ENCODE results near the gene AGBL4.
"Not testable (repeated sequence)": the region's sequence is repeated elsewhere in the genome, so short reads cannot be mapped to it uniquely, and the experiment has no call there.

The AGBL4 gene

DNA sequence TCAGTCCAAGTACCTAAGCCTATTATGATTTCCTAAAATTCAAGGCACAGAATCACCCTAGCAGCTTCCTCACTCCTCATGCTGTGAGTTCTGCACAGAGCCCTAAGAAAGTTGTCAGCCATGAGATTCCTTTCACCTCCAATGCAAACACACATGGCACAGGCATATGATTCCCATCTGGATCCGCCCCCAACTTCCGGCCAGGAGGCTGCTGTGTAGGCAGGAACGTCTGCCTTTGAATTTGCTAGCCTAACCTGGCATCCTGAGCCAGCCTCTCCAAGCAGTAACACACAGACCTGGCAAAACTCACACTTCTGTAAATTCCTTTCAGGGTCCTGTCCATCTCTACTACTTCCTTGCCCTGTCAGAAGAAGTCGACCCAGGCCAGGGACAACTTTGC, 726.0 kb downstream of the AGBL4 start:
- no peak for DNase-seq

DNA sequence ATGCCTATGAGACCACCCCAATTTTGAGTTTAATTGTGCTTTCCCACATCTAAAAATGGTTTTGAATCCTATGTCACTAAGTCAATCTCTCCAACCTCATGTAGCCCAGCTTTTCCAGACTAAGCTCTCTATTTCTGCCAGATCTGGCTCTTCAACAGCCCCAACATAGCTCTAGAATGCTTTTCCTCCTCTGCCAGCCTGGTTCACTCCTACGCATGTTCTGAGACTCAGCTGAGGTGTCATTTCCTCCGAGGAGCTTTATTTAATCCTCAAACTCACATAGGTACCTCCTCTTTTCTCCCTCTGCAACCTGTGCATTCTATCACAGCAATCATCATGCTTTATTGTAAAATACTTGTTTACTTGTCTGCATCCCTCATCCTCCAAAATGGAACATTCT, 729.2 kb downstream of the AGBL4 start:
- DNase-seq, result no peak

DNA sequence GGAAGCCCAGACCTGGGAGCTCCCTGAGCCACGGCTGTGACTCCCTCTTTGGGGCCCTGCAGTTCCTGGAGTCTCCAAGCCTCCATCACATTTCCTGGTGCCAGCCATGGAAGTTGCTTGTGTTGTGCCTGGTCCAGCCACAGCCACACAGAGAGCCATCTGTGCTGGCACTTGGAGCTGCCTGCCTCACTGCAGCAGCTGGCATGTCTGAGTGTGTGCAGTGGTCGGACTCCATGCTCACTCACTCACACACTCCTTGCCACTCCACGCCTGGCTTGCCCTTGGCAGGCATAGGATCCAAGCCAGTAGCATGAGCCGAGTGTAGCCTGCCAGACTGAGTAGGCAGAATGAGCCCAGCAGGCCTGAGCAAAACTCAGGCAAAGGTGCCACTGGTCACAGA, 730.7 kb downstream of the AGBL4 start:
- no peak for DNase-seq

DNA sequence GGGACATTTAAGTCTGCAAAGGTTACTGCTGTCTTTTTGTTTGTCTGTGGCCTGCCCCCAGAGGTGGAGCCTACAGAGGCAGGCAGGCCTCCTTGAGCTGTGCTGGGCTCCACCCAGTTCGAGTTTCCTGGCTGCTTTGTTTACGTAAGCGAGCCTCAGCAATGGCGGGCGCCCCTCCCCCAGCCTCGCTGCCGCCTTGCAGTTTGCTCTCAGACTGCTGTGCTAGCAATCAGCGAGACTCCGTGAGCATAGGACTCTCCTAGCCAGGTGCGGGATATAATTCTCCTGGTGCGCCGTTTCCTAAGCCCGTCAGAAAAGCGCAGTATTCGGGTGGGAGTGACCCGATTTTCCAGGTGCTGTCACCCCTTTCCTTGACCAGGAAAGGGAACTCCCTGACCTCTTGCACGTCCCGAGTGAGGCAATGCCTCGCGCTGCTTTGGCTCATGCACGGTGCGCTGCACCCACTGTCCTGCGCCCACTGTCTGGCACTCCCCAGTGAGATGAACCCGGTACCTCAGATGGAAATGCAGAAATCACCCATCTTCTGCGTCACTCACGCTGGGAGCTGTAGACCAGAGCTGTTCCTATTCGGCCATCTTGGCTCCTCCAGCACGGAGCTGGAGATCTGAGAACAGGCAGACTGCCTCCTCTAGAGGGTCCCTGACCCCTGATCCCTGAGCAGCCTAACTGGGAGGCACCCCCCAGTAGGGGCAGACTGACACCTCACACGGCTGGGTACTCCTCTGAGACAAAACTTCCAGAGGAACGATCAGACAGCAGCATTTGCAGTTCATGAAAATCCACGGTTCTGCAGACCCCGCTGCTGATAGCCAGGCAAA, 766.3 kb downstream of the AGBL4 start:
- DNase-seq, result not testable (repeated sequence)

DNA sequence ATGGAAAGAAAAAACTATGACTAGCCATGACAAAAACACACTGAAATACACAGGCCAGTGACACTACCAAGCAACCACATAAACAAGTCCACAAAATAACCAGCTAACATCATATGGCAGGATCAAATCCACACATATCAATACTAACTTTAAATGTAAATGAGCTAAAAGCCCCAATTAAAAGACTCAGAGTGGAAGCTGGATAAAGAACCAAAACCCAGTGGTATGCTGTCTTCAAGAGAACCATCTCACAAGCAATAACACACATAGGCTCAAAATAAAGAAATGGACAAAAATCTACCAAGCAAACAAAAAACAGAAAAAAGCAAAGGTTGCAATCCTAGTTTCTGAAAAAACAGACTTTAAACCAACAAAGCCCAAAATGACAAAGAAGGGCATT, 770.8 kb downstream of the AGBL4 start:
- no peak for DNase-seq

DNA sequence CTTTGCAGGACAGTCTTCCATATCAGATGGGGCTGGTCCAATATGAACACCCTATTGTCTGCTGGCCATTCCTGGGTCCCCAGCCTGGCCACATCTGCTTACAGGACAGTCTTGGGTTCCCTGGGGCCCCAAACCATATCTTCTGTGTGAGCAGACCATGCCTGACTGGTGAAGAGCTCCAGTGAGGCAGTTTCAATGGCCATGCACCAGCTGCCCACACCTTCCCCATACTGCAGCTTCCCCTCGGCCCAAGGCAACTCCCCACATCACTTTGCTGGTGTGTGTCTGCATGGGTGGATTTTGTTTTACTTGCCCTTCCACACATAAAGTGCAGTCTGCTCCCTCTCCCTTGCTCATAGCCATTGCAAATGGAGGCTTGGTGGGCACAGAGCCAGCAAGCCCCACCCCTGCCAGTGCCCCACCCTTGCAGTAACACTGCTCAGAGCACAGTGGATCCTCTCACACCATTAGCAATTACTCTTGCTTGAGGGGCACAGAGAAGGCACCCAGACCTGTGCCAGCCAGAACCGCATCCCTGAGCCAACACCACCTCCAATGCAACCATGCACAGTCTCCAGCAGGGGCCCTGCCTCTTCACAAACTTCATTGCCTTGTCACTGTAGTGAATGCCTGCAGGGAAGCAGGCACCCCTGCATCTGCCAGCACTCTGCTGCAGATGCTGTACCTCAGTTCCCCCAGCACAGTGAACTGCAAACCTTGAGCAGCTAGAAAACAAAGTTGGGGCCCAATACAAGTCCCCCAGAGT, 772.6 kb downstream of the AGBL4 start:
- no peak for DNase-seq

DNA sequence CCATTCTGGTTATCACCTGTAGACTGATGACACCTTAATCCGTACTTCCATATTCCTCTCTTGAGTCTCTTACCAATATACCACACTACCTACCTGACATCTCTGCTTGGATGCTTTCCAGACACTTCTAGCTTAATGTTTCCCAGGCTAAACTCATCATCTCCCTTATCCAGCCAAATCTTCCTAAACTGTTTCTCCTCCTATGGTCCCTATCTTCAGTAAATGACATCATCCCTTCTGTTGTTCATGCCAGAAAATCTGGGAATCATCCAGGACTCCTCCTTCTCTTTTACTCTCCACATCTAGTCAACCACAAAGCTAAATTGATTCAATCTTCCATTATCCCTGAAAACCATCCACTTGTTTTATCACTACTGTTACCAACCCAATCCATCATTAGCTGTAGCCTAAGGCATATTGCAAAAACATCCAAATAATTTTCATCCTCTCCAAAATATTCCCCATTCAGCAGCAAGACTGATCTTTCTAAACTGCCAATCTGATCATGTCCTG, 783.0 kb downstream of the AGBL4 start:
- DNase-seq, result no peak

DNA sequence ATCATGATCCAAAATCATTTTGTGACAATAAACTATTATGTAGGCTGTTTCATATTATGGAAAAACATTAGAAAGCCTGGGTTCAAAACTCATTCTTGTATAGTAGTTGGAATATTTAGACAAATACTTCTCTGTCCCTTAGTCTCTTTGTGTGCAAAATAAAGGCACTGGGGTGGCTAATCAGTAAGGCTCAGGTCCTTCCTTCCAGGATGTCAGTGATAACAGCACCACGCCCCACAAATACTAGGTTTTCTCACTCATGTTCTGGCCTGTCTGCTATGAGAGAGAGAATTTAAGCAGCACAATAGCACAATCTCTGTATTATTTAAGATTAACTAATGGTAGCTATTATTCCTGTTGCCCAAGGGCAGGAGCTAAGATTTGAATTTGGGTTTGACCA, 788.8 kb downstream of the AGBL4 start:
- DNase-seq, result no peak

DNA sequence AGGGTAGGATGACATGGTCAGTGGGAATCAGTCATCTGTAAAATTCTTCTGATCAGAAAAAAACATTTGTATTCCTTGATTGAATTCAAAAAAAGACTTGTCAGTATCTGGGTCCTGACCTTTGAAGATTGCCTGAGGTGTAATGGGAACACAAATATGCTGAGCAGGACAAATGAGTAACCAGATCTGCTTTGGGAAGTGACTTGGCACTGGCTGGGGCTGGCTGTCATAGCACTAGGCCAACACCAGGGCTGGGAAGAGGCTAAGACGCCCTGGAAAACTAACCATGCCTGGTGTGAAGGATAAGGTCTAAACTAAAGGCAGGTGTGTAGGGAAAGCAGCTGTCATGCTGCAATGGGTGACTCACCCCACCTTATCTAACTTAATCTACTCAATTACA, 794.2 kb downstream of the AGBL4 start:
- no peak for DNase-seq

DNA sequence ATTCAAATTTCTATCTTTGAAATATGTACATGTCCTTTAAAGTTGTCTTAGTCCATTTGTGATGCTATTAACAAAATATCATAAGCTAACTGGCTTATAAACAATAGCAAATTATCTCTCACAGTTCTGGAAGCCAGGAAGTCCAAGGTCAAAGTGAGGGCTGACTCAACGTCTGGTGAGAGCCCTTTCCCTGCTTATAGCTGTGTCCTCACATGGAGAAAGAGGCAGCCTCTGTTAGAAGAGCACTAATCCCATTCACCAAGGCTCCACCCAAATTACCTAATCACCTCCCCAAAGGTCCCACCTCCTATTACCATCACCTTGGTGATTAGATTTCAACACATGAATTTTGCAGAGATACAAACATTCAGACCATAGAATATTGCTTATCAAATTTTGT, 797.0 kb downstream of the AGBL4 start:
- DNase-seq, result no peak

DNA sequence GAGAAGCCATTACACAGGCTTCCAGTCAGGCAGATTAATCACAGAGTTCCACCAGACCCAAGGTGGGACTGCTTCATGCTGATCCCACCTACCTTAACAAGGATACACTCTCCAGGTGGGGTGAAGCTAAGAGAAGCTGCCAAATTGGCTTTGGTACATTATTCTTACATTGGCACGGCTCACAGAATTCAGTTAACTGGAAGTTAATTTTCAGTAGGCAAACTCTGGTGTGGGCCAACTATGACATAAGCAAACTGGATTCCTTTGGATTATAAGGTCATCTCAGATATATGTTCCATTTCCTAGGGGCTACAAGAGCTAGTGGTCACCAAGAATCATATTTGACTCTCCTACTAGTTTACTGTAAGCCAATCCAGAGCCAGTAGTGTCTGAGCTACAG, 798.3 kb downstream of the AGBL4 start:
- no peak for DNase-seq

DNA sequence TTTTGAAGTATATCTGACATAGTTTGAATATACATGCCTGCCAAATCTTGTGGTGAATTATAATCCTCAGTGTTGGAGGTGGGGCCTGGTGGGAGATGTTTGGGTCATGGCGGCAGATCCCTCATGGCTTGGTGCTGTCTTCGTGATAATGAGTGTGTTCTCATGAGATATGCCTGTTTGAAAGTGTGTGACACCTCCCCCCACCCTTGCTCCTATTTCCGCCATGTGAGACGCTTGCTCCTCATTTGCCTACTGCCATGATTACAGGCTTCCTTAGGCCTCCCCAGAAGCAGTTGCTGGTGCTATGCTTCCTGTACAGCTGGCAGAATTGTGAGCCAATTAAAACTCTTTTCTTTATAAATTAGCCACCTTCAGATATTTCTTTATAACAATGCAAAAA, 810.5 kb downstream of the AGBL4 start:
- DNase-seq, result no peak

DNA sequence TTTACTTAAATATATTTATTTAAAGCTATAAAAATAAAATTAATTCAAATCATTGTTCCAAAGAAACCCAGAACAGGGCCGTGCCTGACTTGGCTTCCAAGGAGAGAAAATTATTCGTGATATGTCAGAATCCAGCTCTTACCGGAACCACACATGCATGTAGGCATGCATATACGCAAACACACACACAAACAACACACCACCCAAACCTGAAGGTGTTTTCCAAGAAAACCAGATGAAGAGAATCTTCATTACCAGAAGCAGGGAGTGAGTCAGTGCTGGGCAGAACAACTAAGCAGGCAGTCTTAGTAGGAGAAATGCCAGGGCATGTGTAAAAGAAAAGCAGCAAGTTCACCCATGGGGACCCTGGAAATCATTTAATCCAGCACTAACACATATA, 815.0 kb downstream of the AGBL4 start:
- no peak for DNase-seq

DNA sequence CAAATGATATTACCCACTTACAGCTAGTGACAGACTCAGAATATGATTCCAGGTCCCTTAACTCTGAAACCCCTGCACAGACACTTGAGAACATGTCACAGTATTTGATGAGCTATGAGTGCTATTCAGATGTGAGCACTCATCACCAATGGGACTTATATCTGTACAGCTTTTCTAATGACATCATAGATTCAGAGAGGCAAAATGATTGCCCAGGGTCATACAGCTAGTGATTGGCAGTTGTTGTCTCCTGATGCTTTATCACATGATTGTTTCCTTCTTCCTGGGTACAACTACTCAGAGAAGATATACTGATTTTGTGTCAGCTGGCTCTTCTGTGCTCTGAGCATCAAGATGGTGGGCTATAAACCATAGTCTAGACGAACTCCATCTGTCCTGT, 819.0 kb downstream of the AGBL4 start:
- no peak for DNase-seq

DNA sequence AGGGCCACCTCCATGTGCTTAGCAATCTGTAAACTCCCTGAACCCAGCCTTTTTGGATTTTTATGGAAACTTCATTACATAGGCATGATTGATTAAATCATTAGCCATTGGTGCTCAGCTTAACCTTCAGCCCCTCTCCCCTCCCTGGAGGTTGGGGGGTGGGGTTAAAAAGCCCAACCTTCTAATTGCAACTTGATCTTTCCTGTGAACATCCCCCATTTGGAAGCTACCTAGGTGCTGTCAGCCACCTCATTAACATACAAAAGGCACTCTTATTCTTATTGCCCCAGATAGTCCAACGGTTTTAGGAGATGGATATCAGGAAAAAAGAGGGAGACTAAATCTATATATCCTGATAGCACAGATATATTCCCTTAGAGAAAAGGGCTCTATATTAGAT, 823.0 kb downstream of the AGBL4 start:
- DNase-seq, result no peak

DNA sequence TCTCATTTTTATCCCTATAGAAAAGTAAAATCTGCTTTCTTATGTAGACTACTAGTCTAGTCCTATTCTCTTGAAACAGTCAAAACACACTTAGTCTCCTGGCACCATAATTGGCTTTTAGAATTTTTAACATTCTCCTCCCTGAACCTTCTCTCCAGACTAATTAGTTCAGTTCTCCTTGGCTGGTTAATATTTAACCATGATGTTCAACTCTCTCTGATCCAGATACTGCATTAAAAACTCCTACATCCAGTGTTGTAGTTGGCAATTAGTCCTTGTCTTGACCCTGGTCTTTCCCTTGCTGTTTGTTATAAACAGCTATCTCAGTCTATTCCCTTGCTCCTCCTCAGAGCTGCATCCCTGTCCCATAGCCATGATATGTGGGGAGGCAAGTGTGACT, 824.2 kb downstream of the AGBL4 start:
- no peak for DNase-seq

DNA sequence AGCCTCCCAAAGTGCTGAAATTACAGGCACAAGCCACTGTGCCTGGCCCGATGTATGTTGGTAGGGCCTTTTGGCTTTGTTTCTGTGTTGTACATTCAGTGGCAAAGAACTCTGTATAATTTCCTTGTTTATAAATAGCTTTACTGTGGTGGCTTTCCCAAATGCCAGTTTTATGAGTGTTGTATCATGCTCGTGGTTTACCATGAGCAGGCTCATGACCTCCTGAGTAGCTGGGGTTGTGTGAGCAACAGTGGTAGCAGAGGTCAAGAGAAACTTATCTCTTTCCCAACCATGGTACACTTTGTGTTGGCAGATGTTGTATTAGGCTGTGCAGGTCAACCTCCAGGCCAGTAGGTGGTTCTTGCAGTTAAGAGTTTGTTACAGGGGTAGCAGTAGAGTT, 826.7 kb downstream of the AGBL4 start:
- no peak for DNase-seq

DNA sequence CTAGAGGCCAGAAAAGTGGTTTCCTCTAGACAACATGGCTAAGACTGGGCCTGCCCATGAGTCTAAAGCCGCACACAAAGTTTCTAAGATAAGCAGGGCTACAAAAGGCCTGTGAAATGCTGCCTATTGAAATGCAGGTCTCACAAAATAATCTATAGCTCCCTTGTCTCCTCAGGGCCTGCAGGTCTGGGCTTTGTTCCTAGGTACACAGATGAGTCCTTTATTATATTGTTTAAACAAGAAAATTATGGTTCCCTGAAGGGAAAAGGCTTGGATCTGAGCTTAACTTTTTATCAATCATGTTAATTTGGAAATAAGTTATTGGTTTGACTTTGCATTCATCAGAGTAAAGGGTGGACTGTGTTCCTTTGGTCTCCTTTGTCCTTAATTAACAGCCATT, 833.6 kb downstream of the AGBL4 start:
- no peak for DNase-seq

DNA sequence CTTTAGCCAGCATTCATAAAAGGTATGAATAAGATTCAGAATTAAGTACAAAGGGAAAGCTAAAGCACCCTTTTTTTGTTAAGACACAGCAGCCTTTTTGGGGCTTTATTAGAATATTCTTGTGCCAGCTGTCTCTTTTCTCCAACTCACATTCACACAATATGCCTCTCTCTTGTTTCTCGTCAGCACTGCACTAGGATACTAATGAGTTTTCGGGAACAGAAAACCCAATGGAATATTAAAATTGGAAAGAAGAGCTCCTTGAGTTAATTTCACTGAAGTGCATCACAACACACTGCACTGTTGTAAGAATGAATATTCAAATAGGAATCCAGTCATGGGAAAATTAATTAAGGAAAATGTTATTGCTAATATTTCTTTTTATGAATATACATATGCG, 836.7 kb downstream of the AGBL4 start:
- no peak for DNase-seq

DNA sequence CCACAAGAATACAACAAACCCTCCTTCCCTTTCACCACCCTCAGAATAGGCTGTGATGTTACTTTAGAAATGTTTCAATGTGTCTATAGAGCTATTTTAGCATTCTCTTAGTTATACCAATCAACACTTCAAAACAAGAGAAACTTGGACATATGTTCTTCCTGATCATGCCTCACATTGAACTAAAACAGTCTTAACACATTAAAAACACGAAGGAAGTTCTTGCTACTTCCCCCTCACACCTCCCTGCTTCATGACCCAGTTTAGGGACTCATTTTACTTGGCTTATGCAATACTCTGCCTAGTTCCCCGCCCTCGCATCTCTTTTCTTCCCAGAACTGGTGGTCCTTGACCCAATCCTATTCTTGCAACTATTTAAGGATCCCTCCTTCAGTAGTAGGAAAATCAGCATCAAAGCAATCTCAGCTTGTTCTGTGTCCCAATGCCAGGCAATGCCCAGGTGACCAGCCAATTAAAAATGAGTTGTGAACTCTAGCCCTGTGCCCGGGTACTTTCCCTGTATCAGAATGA, 838.2 kb downstream of the AGBL4 start:
- DNase-seq, result no peak

DNA sequence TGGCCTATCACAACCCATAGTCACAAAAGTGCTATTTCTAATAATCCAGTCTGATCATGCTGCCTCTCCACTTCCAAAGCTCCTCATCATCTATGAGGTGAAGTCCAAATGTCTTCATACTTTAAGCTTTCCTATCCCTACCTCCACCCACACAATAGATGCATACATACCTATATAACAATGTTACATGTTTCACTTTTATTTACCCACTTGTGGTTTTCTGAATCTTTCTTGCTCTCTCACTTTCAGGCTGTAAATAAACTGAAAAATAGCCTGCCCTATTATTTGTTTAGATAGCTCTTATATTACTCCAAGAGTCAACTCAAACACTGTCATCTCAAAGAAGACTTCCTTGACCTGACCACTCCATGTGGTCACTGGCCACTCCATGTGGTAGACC, 840.3 kb downstream of the AGBL4 start:
- no peak for DNase-seq

DNA sequence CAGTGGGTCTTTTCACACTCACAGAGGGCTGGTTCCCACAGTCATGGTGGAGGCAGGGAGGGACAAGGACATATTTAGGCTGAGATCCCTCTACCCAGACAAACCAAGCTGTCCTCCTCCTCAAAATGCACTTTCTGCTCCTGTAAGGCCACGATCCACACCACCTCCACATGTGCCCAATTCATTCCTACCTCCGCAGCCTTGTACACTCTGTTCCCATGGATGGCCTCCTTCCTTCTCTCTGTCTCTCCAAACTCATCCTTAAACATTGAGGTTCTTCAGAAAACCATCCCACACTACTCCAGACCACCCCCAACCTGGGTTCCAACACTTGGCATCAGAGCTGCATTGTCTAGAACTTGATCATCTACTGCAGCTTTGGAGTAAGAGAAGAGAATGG, 842.7 kb downstream of the AGBL4 start:
- DNase-seq, result no peak

DNA sequence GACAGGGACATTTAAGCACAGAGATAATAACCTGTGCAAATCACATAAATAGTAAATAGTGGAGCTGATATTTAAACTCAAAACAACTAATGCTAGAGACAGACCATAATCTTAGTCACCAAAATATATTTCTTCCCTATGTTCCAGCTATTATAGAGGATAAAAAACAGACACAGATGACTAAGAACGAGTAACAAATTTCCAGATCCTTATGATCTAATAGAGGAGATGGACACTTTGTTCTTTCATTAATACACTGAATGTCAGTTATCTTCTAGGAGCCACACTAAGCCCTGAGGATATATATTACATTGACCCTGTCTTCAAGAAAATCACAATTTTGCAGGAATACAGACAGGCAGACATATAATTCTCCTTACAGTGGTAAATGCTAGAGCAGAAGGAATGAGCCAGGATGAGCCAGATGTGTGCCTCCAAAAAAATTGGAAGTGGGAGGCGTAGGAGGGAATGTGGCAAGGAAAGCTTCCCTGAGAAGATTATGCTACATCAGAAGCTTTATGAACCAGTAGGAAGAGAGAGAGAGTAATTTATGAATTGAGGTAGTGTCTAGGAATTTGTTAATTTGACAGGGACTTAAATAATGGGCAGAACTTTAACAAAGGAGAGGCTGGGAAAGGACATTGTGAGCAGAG, 851.7 kb downstream of the AGBL4 start:
- DNase-seq, result no peak

DNA sequence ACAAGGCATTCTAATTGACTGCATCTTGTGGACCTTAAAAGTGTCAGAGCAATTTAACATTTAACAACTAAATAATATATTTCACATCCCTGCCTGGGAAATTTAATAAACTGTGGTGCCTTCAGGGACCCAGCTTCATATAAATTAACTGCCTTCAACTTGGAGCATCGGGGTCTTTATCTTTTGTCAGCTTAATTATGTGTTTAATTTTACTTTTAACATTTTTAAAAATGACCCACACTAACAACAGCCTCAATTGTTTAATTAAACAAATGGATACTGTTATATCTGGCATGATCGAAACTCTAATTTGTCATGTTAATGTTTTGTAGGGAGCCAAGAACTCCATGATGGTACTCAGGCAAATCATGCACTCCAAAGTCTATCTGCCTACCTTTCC, 857.7 kb downstream of the AGBL4 start:
- no peak for DNase-seq

All from stimulated activated CD4-positive, alpha-beta T cell treated with anti-CD3 and anti-CD28 coated beads, Interleukin-4, amount 100 ng/mL, for 4 hours (primary cell).